ENCODE results near the gene CASZ1.

- TF ChIP-seq CTCF (IDR thresholded peaks at IDR 0.05) (no peak), POLR2A (IDR thresholded peaks at IDR 0.05) (no peak)
Measured at GRCh38 chr1:10672343-10673050, 123.9 kb downstream of the CASZ1 start.
